ENCODE results near the gene PITPNC1.
A peak's percentile ranks its signal among the peaks of the same experiment; 100 is the strongest.

Gene PITPNC1

DNA sequence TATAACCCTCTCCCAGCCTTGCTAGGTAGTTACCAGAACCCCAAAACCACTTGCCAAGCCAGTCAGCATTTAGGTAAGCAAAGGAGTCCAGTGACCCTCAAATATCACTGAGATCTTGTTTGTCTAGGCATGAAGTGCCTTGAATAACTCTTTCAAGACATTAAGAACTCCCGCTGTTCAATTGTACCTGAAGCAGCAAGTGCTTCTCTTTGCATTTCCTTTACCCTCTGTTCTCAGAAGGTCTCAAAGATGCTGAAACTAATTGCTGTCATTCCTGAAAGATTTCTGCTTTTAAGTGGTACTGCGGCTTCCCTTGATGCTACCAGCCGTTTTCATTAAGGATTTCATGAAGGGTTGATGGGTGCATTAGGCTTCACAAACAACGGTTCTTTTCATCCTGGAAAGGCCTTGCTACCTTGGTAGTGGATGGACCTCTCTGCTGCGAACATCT lies 142.7 kb downstream of the PITPNC1 start:
- DNase-seq: no peak

DNA sequence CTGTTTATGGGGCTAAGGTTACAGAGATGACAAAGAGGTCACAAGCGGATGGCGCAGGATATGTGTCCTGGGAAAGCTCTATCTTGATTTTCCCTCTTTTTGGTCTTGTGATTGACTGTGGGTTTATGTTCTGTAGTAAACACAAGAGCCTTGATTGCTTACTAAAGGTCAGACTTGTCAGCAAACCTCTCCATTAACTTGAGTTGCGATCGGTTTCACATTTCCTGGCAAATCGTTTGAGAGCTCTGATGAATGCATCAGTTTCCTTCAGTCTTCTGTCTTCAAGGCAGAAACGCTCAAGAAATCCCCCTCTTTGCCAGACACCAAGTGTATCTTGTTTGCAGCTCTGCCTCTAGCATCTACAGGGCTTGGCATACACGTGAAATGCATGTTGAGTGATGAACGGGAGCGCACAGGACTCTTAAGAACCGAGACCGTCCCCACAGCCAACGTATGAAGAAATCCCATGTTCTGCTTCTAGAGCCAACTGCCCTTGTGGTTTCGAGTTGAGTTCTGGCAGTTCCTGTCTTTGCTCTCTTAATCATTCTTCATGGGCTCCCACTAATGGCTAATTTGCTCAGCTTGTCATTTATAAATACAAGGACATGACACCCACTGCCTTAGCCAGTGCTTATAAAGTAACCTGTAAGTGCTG lies 143.3 kb downstream of the PITPNC1 start:
- DNase-seq: no peak

DNA sequence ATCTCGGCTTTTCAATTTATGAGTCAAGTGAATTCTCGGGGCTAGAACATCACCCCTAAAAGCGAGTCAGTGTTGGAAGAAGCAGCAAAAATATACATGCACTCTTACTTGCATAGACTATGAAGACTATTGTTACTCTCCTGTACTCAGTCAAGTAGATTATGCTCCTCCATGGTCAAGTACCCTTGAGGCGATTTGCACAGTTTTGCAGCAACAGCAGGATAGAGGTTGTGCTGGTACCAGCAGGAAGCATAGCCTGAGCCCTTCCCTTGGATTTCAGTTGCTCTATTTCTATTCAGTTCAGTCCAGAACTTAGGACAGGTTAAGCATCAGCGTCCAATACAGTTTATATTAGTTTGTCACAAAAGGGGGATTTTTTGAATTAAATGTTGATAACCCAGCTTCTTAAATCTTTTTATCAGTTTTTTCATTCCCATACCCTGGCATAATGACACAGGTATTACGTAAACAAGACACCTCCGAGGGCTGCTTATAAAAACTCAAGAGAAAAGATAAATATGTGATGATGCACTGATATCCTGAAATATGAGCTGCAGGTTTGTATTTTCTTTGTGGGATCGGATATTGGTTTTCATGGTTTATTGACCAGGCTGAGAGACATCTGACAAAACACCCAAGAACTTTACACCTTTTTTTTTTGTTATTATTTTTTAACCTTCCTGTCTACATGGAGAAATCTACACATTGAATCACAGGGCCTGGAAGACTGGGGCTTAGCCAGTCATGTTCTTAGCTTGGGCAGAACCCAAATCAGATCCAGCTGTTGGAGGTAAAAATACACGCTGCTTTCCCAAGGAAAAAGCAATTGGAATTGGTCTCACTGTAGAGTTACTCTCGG lies 144.1 kb downstream of the PITPNC1 start:
- no peak for DNase-seq

DNA sequence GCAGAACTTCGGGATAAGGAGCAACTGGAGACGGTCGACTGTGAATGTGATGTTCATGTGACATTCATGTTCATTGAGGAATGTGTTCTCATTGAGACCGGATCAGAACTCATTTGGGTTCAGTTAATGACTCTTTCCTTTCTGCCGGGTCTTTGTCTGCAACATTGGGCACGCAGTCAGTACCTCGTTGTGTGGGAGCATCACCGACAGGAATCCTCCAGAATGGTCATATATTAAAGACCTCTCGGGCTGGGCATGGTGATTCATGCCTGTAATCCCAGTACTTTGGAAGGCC lies 144.6 kb downstream of the PITPNC1 start:
- no peak for DNase-seq

DNA sequence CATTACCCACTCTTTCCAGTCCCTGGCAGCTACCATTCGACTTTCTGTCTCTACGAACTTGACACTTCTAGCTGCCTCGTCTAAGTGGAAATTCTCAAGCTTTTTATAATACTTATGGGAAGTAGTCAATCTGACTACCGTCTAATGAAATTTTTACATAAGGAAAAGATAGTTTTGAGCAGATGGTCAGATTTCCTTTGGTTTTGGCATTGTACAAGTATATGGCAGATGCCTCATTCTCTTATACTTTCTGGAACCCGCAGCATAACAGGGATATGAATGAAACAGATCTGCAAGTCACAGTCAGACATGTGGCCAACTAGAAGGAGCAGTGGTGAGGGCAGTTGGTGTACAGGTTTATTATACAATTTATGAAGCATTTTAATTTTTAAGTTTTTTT lies 146.0 kb downstream of the PITPNC1 start:
- DNase-seq: no peak

GRCh38 chr17:67525239-67526135 lies 148.4 kb downstream of the PITPNC1 start:
- no peak for DNase-seq

DNA sequence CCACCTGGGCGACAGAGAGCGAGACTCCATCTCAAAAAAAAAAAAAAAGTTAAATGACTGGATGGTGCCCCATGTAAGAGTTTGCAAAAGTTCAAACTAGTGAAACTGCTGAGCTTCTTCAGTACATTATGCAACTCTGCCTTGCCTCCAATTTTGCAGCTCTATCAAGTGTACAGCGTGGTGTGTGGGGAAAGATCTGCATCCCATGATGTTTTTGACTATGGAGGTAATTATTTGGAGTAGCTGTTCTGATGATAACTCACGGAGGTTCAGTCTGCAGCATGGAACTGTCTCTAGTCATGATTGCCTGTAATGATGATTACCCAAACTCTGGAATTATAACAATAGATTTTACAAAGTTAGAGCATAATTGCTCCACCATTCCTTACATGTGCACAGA lies 149.6 kb downstream of the PITPNC1 start:
- DNase-seq: no peak

DNA sequence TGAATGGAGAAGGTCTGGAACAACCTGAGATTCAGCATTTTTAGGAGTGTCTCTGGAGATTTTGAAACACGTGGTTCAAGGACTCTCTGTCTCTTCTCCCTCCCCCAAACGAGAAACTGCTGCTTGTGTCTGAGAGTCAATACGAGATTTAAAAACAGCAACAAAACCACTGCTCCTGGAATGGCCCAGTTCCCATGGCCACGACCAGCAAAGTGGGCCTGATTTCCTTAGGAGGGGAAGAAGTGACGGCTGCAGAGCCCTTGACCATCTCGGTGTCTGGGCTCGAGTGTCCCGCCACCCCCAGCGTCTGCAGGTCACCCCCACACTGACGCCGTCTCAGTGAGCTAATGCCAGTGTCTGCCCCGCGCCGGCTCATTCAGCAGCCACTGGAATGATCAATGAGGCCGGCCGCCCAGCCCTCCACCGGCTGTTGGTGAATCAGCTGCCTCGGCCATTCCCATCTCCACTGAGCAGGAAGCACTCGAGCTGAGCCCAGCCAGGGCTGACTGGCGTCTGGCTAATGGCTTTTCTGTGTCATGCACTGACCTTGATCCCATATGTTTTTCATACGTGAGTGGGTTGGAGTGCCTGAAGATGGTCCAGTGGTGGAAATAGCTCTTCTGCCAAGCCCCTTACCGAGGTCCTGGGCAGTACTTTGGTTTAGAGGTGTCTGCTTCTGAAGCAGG lies 151.8 kb downstream of the PITPNC1 start:
- peak; percentile 43 for DNase-seq

DNA sequence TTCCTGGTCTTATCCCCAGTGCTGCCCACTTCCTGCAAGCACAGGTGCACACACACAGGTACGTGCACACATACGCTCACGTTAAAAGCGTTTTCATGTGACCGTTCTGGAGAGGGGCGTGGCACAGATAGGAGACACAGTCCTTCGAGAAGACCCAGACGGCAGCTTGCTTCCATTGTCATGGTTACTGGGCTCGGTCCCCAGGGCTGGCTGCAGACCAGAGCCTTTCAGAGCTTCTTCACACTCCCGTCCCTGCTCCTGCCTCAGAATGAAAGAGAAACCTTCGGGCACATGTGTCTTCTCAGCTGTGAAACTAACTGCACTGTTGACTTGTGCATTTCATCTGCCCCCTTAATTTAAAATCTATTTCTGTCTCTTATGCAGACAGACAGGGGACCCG lies 154.2 kb downstream of the PITPNC1 start:
- no peak for DNase-seq

DNA sequence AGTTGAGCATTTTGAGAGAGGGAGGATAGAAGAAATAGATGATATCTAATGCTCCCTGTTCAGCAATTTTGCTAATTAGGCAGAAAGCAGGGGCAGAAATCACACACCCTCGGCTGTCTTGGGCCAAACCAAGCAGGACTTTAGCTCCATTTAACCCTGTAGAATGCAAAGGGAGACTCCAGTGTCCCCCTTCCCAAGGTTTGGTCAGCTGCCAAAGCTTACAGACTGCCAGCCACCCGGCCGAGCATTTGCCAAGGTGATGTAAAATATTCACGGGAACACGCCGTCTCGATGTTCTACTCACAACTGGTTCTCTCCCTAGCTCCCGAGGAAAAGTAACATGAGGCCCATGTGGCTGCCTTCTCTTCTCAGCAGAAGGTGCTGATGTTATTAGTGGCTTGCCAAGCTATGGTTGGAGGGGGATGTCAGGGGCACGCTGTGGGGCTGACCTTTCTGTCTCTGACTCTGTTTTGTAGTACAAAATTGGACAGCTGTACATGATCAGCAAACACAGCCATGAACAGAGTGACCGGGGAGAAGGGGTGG lies 155.3 kb downstream of the PITPNC1 start:
- DNase-seq: no peak

- peak; percentile 30 for DNase-seq
Observed at GRCh38 chr17:67534941-67535340, 157.9 kb downstream of the PITPNC1 start.

DNA sequence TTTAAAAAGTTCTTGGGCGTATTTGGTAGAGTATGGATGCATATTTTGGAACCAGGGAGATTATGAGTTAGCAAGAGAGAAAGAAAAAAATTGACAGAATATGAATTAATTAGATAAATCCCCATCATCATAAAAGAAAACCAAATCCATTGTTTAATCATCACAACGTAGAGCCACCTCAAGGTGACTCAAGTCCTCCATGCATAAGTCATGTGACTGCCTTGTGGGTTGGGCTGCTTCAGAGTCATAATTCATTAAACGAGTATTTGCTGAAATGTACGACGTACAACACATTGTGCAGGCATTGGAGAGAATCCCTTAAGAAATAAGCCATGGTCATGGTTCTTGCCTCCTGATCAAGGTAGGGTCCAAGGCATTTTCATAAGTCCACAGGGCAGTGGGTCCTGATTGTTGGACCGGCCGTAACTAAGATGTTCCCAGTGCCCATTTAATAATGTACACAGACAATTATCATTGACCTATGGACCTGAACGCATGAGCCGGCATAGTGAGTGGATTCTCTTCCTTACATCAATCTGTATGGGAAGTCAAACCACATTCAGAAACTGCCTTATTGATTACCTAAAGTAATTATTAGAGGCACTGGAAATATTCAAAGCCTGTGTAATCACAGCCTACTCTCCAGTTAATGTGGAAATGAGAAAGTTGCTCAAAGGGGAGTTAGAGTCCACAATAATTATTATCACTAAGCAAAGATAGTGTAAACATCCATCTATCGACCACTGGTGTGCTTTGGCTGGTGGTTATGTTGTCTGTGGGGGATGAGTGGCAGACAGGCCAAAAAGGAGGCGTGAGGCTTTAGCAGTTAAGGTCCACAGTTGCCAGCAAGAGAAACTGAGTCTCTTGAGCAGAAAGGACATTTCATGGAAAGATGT lies 165.4 kb downstream of the PITPNC1 start:
- DNase-seq: no peak

DNA sequence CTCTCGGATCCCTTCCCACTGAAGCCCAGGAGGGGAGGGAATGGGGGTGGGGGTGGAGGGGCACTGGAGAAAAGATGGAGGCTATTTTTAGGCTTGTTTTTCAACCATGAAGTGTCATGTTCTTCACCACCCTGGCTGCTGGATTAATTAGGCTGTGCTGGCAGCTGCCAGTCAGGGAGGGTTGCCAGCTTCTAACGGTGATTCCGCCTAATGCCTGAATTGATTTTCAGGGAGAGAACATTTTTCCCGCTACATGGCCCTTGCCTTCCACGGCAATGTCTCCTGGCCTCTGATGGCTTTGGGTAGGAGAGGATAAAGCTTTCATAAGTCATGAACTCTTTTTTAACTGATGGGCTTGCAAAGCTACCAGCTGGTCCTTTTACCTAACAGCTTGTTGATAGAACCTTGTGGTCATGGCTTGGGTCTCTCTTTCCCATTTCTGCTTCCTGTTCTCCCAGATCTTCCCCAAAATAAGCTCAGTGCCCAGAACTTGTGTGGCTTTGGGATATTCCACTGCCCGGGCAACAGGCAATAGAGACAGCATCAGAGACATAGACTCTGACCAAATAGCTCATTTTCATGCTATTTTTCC lies 167.4 kb downstream of the PITPNC1 start:
- no peak for DNase-seq

DNA sequence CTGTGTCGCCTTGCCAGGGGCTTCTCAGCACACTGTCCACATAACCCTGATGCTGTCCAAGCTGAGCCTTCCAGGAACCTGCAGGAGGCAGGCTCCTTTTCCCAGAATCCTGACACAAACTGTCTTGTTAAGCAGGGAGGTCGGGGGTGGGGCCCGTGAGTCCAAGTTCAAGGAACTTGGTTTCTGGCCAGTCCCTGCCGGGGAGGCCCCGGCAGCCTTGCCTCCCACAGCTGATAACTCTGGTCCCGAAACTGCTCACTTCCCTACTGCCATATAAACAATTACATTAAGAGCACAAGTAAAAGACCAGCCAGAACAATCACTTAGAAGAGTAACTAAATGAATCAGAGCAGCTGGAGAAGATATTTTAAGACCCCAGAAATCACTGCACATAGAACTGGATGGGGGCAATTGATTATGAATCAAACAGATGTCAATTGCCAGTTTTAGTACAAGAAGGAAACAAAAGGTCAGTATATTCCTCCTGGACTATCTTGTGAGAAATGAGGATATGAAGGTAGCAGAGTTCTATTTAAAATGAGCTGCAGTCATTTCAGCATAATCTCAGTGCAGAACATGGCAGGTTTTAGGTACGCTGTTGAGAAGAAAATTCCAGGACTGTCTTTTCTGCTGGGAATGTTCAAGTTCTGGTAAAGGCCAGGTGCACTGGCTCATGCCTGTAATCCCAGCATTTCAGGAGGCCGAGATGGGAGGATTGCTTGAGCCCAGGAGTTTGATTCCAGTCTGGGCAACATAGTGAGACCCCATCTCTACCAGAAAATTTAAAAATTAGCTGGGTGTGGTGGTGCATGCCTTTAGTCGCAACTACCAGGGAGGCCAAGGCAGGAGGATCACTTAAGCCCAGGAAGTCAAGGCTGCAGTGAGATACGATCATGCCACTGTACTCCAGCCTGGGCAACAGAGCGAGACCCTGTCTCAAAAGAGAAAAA lies 169.8 kb downstream of the PITPNC1 start:
- no peak for DNase-seq

GRCh38 chr17:67548693-67549092 lies 171.6 kb downstream of the PITPNC1 start:
- DNase-seq: no peak

GRCh38 chr17:67549820-67550219 lies 172.7 kb downstream of the PITPNC1 start:
- DNase-seq: no peak

GRCh38 chr17:67554634-67555033 lies 177.6 kb downstream of the PITPNC1 start:
- DNase-seq: no peak

DNA sequence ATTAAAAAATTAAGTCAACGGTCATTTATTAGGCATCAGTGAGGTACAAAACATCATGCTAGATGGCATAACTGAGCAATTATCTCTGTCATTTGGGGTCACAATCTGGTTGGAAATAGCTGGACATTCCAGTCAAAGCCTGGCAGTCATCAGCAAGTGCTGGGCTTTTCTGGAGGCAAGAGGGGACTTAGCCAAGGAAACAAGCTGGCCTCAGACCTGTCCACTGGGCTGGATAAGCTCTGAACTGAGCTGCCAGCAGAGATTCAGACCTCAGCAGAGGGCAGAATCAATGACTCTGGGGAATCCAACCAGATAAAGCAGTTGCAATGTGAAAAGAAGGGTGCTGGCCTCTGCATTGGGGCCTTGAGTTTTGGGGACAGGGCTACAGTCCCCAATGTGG lies 178.8 kb downstream of the PITPNC1 start:
- DNase-seq: no peak

DNA sequence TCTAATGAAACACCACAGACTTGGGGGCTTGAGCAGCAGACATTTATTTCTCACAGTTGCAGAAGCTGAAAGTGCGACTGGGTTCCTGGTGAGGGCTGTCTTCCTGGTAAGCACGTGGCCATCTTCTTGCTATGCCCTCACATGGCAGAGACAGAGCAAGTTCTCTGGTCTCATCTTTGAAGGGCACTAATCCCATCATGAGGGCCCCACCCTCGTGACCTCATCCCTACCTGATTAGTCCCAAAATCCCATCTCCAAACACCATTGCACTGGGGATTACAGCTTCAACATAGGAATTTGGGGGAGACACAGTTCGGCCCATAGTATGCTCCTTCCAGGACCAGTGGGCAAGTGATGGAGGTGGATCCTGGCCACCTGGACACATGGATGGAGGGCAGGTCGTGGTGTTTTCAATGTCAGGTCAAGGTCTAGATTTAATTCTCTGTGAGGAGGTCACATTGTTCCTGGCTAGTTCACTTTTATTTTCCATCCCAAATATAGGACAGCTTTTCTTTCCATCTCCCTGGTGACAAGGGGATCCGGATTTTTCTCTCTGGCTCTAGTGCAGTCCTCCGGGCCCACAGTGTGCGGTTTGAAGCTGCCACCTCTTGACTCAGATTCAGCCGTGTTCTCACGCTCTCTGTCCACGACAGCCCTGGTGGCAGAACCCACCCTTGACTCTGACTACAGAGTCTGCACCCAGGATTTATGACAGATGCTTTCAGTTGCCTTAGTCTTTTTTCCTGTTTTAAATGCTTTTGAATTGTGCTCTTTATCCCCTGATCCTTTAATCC lies 180.2 kb downstream of the PITPNC1 start:
- no peak for DNase-seq
